Liver (tissue), 9 donors: ENCODE data around the gene YIPF2. TPM values are rescaled to one million over a fixed set of nuclear protein-coding genes. Genes with fewer than 3 reads are reported as not detected.

Source experiments
- DNase-seq: peaks from one replicate; pipeline ENCODE4 v3.0.0-alpha.2; 2017; ENCODE audit warnings: low spot score
- H3K27ac ChIP-seq, 2 donors: one replicate each; pipeline ENCODE4 v1.7.0; 2013; ENCODE audit warnings: inconsistent platforms in 2 of 2, low read length in 2 of 2, control low read depth in 1 of 2, low read depth in 1 of 2, mild to moderate bottlenecking in 1 of 2
- H3K27me3 ChIP-seq, 4 donors: one replicate each; pipeline versions ENCODE4 v1.6.1 to v1.7.0; 2013; ENCODE audit warnings: low read length in 3 of 4, inconsistent platforms in 1 of 4, mild to moderate bottlenecking in 1 of 4, moderate library complexity in 1 of 4; ENCODE audit not compliant: control insufficient read depth in 4 of 4, insufficient read depth in 4 of 4
- H3K36me3 ChIP-seq, 4 donors: one replicate each; pipeline versions ENCODE4 v1.6.1 to v1.7.0; 2013; ENCODE audit warnings: low read length in 3 of 4, mild to moderate bottlenecking in 3 of 4, low read depth in 1 of 4, moderate library complexity in 1 of 4; ENCODE audit not compliant: control insufficient read depth in 4 of 4, insufficient read depth in 3 of 4
- H3K4me1 ChIP-seq, 4 donors: one replicate each; pipeline versions ENCODE4 v1.6.1 to v1.7.0; 2013; ENCODE audit warnings: low read length in 3 of 4, mild to moderate bottlenecking in 3 of 4, moderate library complexity in 1 of 4; ENCODE audit not compliant: control insufficient read depth in 4 of 4, insufficient read depth in 4 of 4
- H3K4me3 ChIP-seq, 3 donors: one replicate each; pipeline versions ENCODE4 v1.6.1 to v1.7.0; 2013; ENCODE audit warnings: low read length in 3 of 3, control low read depth in 1 of 3, low read depth in 1 of 3, mild to moderate bottlenecking in 1 of 3
- H3K9ac ChIP-seq, 2 donors: one replicate each; pipeline ENCODE4 v1.7.0; 2013; ENCODE audit warnings: low read length in 2 of 2, mild to moderate bottlenecking in 2 of 2, moderate library complexity in 2 of 2, control low read depth in 1 of 2, low read depth in 1 of 2
- H3K9me3 ChIP-seq, 4 donors: one replicate each; pipeline versions ENCODE4 v1.6.1 to v1.7.0; 2013; ENCODE audit warnings: low read length in 3 of 4; ENCODE audit not compliant: control insufficient read depth in 4 of 4
- ATF3 ChIP-seq: IDR thresholded peaks from 2 replicates; pipeline ENCODE4 v1.6.1; 2016; ENCODE audit warnings: antibody characterized with exemption
- CTCF ChIP-seq: fragments of 150-350 bp; IDR thresholded peaks from 2 replicates; pipeline ENCODE4 v1.5.1; 2017; ENCODE audit warnings: improper control_type of control experiment, low read depth, low read length; ENCODE audit not compliant: missing input control
- EGR1 ChIP-seq, 2 donors: IDR thresholded peaks; 2 replicates each; pipeline ENCODE4 v1.6.1; 2016 to 2018; ENCODE audit warnings: antibody characterized with exemption in 2 of 2, low read depth in 2 of 2
- FOXA1 ChIP-seq: IDR thresholded peaks from 2 replicates; pipeline ENCODE4 v1.6.1; 2016; ENCODE audit warnings: antibody characterized with exemption
- FOXA2 ChIP-seq: IDR thresholded peaks from 2 replicates; pipeline ENCODE4 v1.6.1; 2016; ENCODE audit warnings: antibody characterized with exemption
- GABPA ChIP-seq, 2 donors: IDR thresholded peaks in 1 of 2; conservative IDR thresholded peaks in 1 of 2; 2 replicates each; pipeline ENCODE4 v1.6.1; 2016; ENCODE audit warnings: antibody characterized with exemption in 2 of 2, mild to moderate bottlenecking in 1 of 2, moderate library complexity in 1 of 2
- HNF4A ChIP-seq, 2 donors: conservative IDR thresholded peaks; 2 replicates each; pipeline ENCODE4 v1.6.1; 2016; ENCODE audit warnings: antibody characterized with exemption in 2 of 2, mild to moderate bottlenecking in 2 of 2
- HNF4G ChIP-seq: IDR thresholded peaks from 2 replicates; pipeline ENCODE4 v1.6.1; 2016; ENCODE audit warnings: antibody characterized with exemption
- JUND ChIP-seq, 2 donors: IDR thresholded peaks; 2 replicates each; pipeline ENCODE4 v1.6.1; 2016; ENCODE audit warnings: antibody characterized with exemption in 2 of 2
- MAX ChIP-seq: IDR thresholded peaks from 2 replicates; pipeline ENCODE4 v1.6.1; 2016; ENCODE audit warnings: antibody characterized with exemption
- NR2F2 ChIP-seq: IDR thresholded peaks from 2 replicates; pipeline ENCODE4 v1.6.1; 2016; ENCODE audit warnings: antibody characterized with exemption
- RAD21 ChIP-seq, 2 donors: IDR thresholded peaks; 2 replicates each; pipeline ENCODE4 v1.6.1; 2016; ENCODE audit warnings: antibody characterized with exemption in 2 of 2, mild to moderate bottlenecking in 2 of 2
- REST ChIP-seq: IDR thresholded peaks from 2 replicates; pipeline ENCODE4 v1.6.1; 2016; ENCODE audit warnings: antibody characterized with exemption, mild to moderate bottlenecking
- RXRA ChIP-seq, 2 donors: IDR thresholded peaks; 2 replicates each; pipeline ENCODE4 v1.6.1; 2017 to 2018; ENCODE audit warnings: antibody characterized with exemption in 2 of 2, mild to moderate bottlenecking in 1 of 2
- SP1 ChIP-seq: IDR thresholded peaks from 2 replicates; pipeline ENCODE4 v1.6.1; 2018; ENCODE audit warnings: antibody characterized with exemption, mild to moderate bottlenecking
- TAF1 ChIP-seq: conservative IDR thresholded peaks from 2 replicates; pipeline ENCODE4 v1.6.1; 2016; ENCODE audit warnings: antibody characterized with exemption, mild to moderate bottlenecking
- YY1 ChIP-seq: IDR thresholded peaks from 2 replicates; pipeline ENCODE4 v1.6.1; 2016; ENCODE audit warnings: antibody characterized with exemption, mild to moderate bottlenecking
- ZBTB33 ChIP-seq: IDR thresholded peaks from 2 replicates; pipeline ENCODE4 v1.6.1; 2016; ENCODE audit warnings: antibody characterized with exemption
- WGBS: extraction: QIAGEN DNeasy Blood & Tissue Kit; methylation state at CpG from one replicate; pipeline ENCODE4 v1.1.7; 2013; 5-methylcytosine and 5-hydroxymethylcytosine counted together
- polyA plus RNA-seq, 2 donors: library from polyadenylated mRNA; stranded (reverse) in 1 of 2; unstranded in 1 of 2; fragments of 200-250 nt in 1 of 2; fragments of >200 nt in 1 of 2; fragmentation: Nextera tagmentation in 1 of 2; extraction: Ambion mirVana in 1 of 2; gene quantifications; one replicate each; pipeline versions ENCODE4 v1.2.1 to v1.2.3, GENCODE V29; 2013 to 2015
- total RNA-seq, 2 donors: library from RNA; depleted of rRNA; stranded (reverse); fragments of >200 nt; gene quantifications; one replicate each; pipeline ENCODE4 v1.2.3, GENCODE V29; 2014
- donor health status: healthy.
- donor health status: healthy.
- donor health status: healthy.
- donor health status: healthy.
- donor health status: healthy.

YIPF2 gene
- total and polyA plus RNA-seq, 4 donors: 13.2 to 37.4 (median 35.8) TPM

GRCh38 chr19:10907925-10908324 is 20.5 kb downstream of the YIPF2 start:
- no peak overlapping the region for H3K9ac ChIP-seq
- DNase-seq: no peak
- H3K4me1 ChIP-seq: no peaks in the 10 kb centered on the region
- H3K36me3 ChIP-seq: peaks cover 0 to 35% (median 10%) of the 10 kb centered on the region in 4 donors
- no peaks in the 10 kb centered on the region for H3K27me3 ChIP-seq
- H3K27ac ChIP-seq: no peak overlapping the region
- WGBS: 92% methylated on average over 14 of the region's 14 CpGs
- no peaks in the 10 kb centered on the region for H3K9me3 ChIP-seq
- no peak overlapping the region for H3K4me3 ChIP-seq
- TF ChIP-seq JUND (IDR thresholded peaks at IDR 0.05) (no peak), RAD21 (IDR thresholded peaks at IDR 0.05) (no peak), EGR1 (IDR thresholded peaks at IDR 0.05; ENCODE audit: low read depth in 2 of 2) (no peak), TAF1 (no peak), YY1 (no peak), HNF4G (no peak), MAX (no peak)

- Histone ChIP-seq H3K9me3 (no peaks in the 10 kb centered on the region), H3K9ac (no peak overlapping the region), H3K4me1 (peaks cover 7 to 23% (median 16%) of the 10 kb centered on the region in 4 donors), H3K27me3 (no peaks in the 10 kb centered on the region), H3K27ac (peak overlapping the region; percentile 47 to 80), H3K36me3 (peaks cover 0 to 1% (median 0%) of the 10 kb centered on the region in 4 donors), H3K4me3 (no peak overlapping the region)
- WGBS: 26% methylated on average over 10 of the region's 10 CpGs
- TF ChIP-seq ATF3 (no peak), JUND (IDR thresholded peaks at IDR 0.05) (no peak), RAD21 (IDR thresholded peaks at IDR 0.05) (peak in 1 of 2 donors; percentile 53), REST (no peak), FOXA2 (peak; percentile 62), RXRA (IDR thresholded peaks at IDR 0.05) (peak; percentile 66 to 80), CTCF (no peak), NR2F2 (no peak), TAF1 (no peak), ZBTB33 (no peak), FOXA1 (no peak), EGR1 (IDR thresholded peaks at IDR 0.05; ENCODE audit: low read depth in 2 of 2) (no peak), HNF4G (no peak), MAX (no peak), HNF4A (conservative IDR thresholded peaks at IDR 0.05) (peak in 1 of 2 donors; percentile 9), GABPA (IDR thresholded peaks at IDR 0.05 in 1 of 2, conservative IDR thresholded peaks at IDR 0.05 in 1 of 2) (no peak), SP1 (no peak)
- peak; percentile 89 for DNase-seq
Observed at GRCh38 chr19:10899151-10899653, 29.2 kb downstream of the YIPF2 start.
